ENCODE data around the gene TMTC3. TPM values are rescaled to one million over a fixed set of nuclear protein-coding genes. Genes with fewer than 3 reads are reported as not detected.
"Not testable (repeated sequence)": the region's sequence is repeated elsewhere in the genome, so short reads cannot be mapped to it uniquely, and the experiment has no call there.

TMTC3 gene
- total RNA-seq, 6 donors from 2014 or later: 4.2 to 18.3 (median 15.3) TPM

GRCh38 chr12:88132392-88132791 lies 9.7 kb upstream of the TMTC3 start:
- Histone ChIP-seq H3K4me1 (no peaks in the 10 kb centered on the region), H3K27me3 (no peaks in the 10 kb centered on the region), H3K9me3 (no peaks in the 10 kb centered on the region), H3K4me3 (no peak overlapping the region), H3K36me3 (peaks cover 0 to 24% (median 4%) of the 10 kb centered on the region in 4 donors), H3K27ac (no peak overlapping the region)
- DNase-seq (no peak), ATAC-seq (ENCODE audit: low FRiP score in 2 of 2) (no peak)
- TF ChIP-seq EP300 (IDR thresholded peaks at IDR 0.05) (no peak), POLR2A (IDR thresholded peaks at IDR 0.05) (no peak), CTCF (IDR thresholded peaks at IDR 0.05) (no peak), POLR2AphosphoS5 (IDR thresholded peaks at IDR 0.05) (no peak)

- ATAC-seq (ENCODE audit: low FRiP score in 2 of 2); H3K4me3 ChIP-seq; DNase-seq; H3K27ac ChIP-seq; H3K4me1 ChIP-seq; H3K27me3 ChIP-seq; H3K9me3 ChIP-seq: not testable (repeated sequence)
- 100% methylated on average over 2 of the region's 2 CpGs for WGBS, 2 donors
- H3K36me3 ChIP-seq: peaks cover 0 to 17% (median 2%) of the 10 kb centered on the region in 4 donors
Measured at GRCh38 chr12:88133181-88133580, 8.9 kb upstream of the TMTC3 start.

GRCh38 chr12:88139711-88140110 lies 2.4 kb upstream of the TMTC3 start:
- H3K4me1 ChIP-seq: peaks cover 7 to 22% (median 16%) of the 10 kb centered on the region in 4 donors
- not testable (repeated sequence) for H3K9me3 ChIP-seq; H3K27ac ChIP-seq; H3K4me3 ChIP-seq; H3K27me3 ChIP-seq; ATAC-seq (ENCODE audit: low FRiP score in 2 of 2); DNase-seq
- peaks cover 0 to 12% (median 0%) of the 10 kb centered on the region in 4 donors for H3K36me3 ChIP-seq
- 95 to 99% methylated on average over 4 of the region's 4 CpGs for WGBS, 2 donors

GRCh38 chr12:88141425-88141773 lies 708 bp upstream of the TMTC3 start:
- 8 to 14% methylated on average over 12 to 13 of the region's 13 CpGs for WGBS, 2 donors
- no peak for ATAC-seq (ENCODE audit: low FRiP score in 2 of 2)
- DNase-seq: no peak
- TF ChIP-seq POLR2A (IDR thresholded peaks at IDR 0.05) (no peak), POLR2AphosphoS5 (IDR thresholded peaks at IDR 0.05) (no peak), EP300 (IDR thresholded peaks at IDR 0.05) (no peak), CTCF (IDR thresholded peaks at IDR 0.05) (no peak)
- H3K4me1 ChIP-seq: peaks cover 7 to 22% (median 16%) of the 10 kb centered on the region in 4 donors
- H3K36me3 ChIP-seq: peaks cover 0 to 6% (median 0%) of the 10 kb centered on the region in 4 donors
- H3K4me3 ChIP-seq: peak overlapping the region; percentile 27 to 83 (median 62)
- H3K9me3 ChIP-seq: no peaks in the 10 kb centered on the region
- no peaks in the 10 kb centered on the region for H3K27me3 ChIP-seq
- H3K27ac ChIP-seq: peak overlapping the region; percentile 64 to 84 (median 78)

GRCh38 chr12:88142610-88142991 lies 494 bp downstream of the TMTC3 start:
- WGBS, 2 donors: 0 to 2% methylated on average over 12 to 18 of the region's 18 CpGs
- TF ChIP-seq POLR2AphosphoS5 (IDR thresholded peaks at IDR 0.05): no peak
- no peak for TF ChIP-seq EP300 (IDR thresholded peaks at IDR 0.05)
- TF ChIP-seq POLR2A (IDR thresholded peaks at IDR 0.05): no peak
- TF ChIP-seq CTCF (IDR thresholded peaks at IDR 0.05): no peak
- peak; percentile 3 to 25 for DNase-seq
- H3K27me3 ChIP-seq: no peaks in the 10 kb centered on the region
- peak overlapping the region; percentile 62 to 92 (median 73) for H3K4me3 ChIP-seq
- H3K4me1 ChIP-seq: peaks cover 7 to 22% (median 16%) of the 10 kb centered on the region in 4 donors
- ATAC-seq (ENCODE audit: low FRiP score in 2 of 2): no peak
- no peaks in the 10 kb centered on the region for H3K9me3 ChIP-seq
- peak overlapping the region; percentile 9 to 84 (median 76) for H3K27ac ChIP-seq
- no peaks in the 10 kb centered on the region for H3K36me3 ChIP-seq

- WGBS, 2 donors: 91 to 93% methylated on average over 5 of the region's 5 CpGs
- peaks cover 7 to 22% (median 16%) of the 10 kb centered on the region in 4 donors for H3K4me1 ChIP-seq
- TF ChIP-seq POLR2A (IDR thresholded peaks at IDR 0.05) (no peak), EP300 (IDR thresholded peaks at IDR 0.05) (no peak), CTCF (IDR thresholded peaks at IDR 0.05) (no peak), POLR2AphosphoS5 (IDR thresholded peaks at IDR 0.05) (no peak)
- ATAC-seq (ENCODE audit: low FRiP score in 2 of 2) (no peak), DNase-seq (no peak)
- no peaks in the 10 kb centered on the region for H3K36me3 ChIP-seq
- H3K4me3 ChIP-seq: no peak overlapping the region
- no peaks in the 10 kb centered on the region for H3K27me3 ChIP-seq
- H3K9me3 ChIP-seq: no peaks in the 10 kb centered on the region
- no peak overlapping the region for H3K27ac ChIP-seq
Measured at GRCh38 chr12:88144037-88144436, 1.9 kb downstream of the TMTC3 start.

Data from upper lobe of left lung (tissue), 6 donors.